WTC11 (cell line): ENCODE measurements around the gene SMARCA2. TPM values are rescaled to one million over a fixed set of nuclear protein-coding genes. Genes with fewer than 3 reads are reported as not detected.

Experiments
- ATAC-seq: fragments of 200-7000 bp; cut with Tn5 transposase; 2 replicates; pipeline ENCODE4 v1.10.0; 2021; ENCODE audit warnings: mild to moderate bottlenecking, moderate library complexity
- CTCF ChIA-PET: fragments of 300-600 bp; sonication (Branson Sonifier 250); formaldehyde crosslinking; loops from one replicate; lab custom pipeline; 2021; ENCODE audit warnings: antibody characterized with exemption; lab: Charles Lee
- POLR2A ChIA-PET: fragments of 350-600 bp; sonication (Branson Sonifier 250); formaldehyde crosslinking; loops from one replicate; lab custom pipeline; 2021; ENCODE audit warnings: antibody characterized with exemption; lab: Charles Lee
- DNase-seq: peaks from one replicate; pipeline ENCODE4 v3.0.0; 2021; ENCODE audit warnings: low spot score
- H3K27ac Mint-ChIP-seq: 2 replicates; pipeline ENCODE4 v1.8.0; 2021; ENCODE audit warnings: mixed read lengths
- H3K27me3 Mint-ChIP-seq: 2 replicates; pipeline ENCODE4 v1.8.0; 2021; ENCODE audit warnings: low read depth, mild to moderate bottlenecking, moderate library complexity, mixed read lengths
- H3K36me3 Mint-ChIP-seq: 2 replicates; pipeline ENCODE4 v1.8.0; 2021; ENCODE audit warnings: mixed read lengths
- H3K4me1 Mint-ChIP-seq: 2 replicates; pipeline ENCODE4 v1.8.0; 2022; ENCODE audit warnings: mixed read lengths
- H3K4me3 Mint-ChIP-seq: 2 replicates; pipeline ENCODE4 v1.8.0; 2021; ENCODE audit warnings: mild to moderate bottlenecking, moderate library complexity, mixed read lengths
- H3K9me3 Mint-ChIP-seq: 2 replicates; pipeline ENCODE4 v1.8.0; 2021; ENCODE audit warnings: mixed read lengths
- CBFB ChIP-seq: sonication (generic); formaldehyde crosslinking; IDR thresholded peaks from 2 replicates; pipeline ENCODE4 v1.8.1; 2022; ENCODE audit warnings: mild to moderate bottlenecking, low read depth, missing genetic modification reagents
- ELF4 ChIP-seq: sonication (generic); formaldehyde crosslinking; IDR thresholded peaks from 2 replicates; pipeline ENCODE4 v1.8.1; 2022; ENCODE audit warnings: low read depth, mild to moderate bottlenecking, moderate library complexity, missing genetic modification reagents
- ESRRA ChIP-seq: sonication (generic); formaldehyde crosslinking; IDR thresholded peaks from 2 replicates; pipeline ENCODE4 v1.8.1; 2022; ENCODE audit warnings: mild to moderate bottlenecking, missing genetic modification reagents, borderline replicate concordance
- GABPB1 ChIP-seq: sonication (generic); formaldehyde crosslinking; IDR thresholded peaks from 2 replicates; pipeline ENCODE4 v1.8.1; 2023; ENCODE audit warnings: mild to moderate bottlenecking, missing genetic modification reagents
- HMGA2 ChIP-seq: fragments of 250-450 bp; sonication (Bioruptor Pico); IDR thresholded peaks from 2 replicates; pipeline ENCODE4 v1.4.0; 2021; ENCODE audit warnings: mild to moderate bottlenecking, moderate library complexity
- MXD4 ChIP-seq: fragments of 250-450 bp; sonication (Bioruptor Pico); IDR thresholded peaks from 2 replicates; pipeline ENCODE4 v1.8.0; 2021; ENCODE audit warnings: mild to moderate bottlenecking, moderate library complexity, borderline replicate concordance
- SMAD4 ChIP-seq: sonication (generic); formaldehyde crosslinking; IDR thresholded peaks from 2 replicates; pipeline ENCODE4 v1.8.0; 2022; ENCODE audit warnings: mild to moderate bottlenecking, missing genetic modification reagents
- TCF7 ChIP-seq: sonication (generic); formaldehyde crosslinking; IDR thresholded peaks from 2 replicates; pipeline ENCODE4 v1.8.0; 2022; ENCODE audit warnings: mild to moderate bottlenecking, low read depth, missing genetic modification reagents, moderate library complexity
- ZBTB21 ChIP-seq: sonication (generic); formaldehyde crosslinking; IDR thresholded peaks from 2 replicates; pipeline ENCODE4 v1.8.1; 2023; ENCODE audit warnings: mild to moderate bottlenecking, missing genetic modification reagents, borderline replicate concordance
- ZNF138 ChIP-seq: sonication (generic); formaldehyde crosslinking; conservative IDR thresholded peaks from 2 replicates; pipeline ENCODE4 v1.8.1; 2022; ENCODE audit warnings: mild to moderate bottlenecking, moderate library complexity, missing genetic modification reagents
- ZNF263 ChIP-seq: sonication (generic); formaldehyde crosslinking; IDR thresholded peaks from 2 replicates; pipeline ENCODE4 v1.8.1; 2022; ENCODE audit warnings: low read depth, mild to moderate bottlenecking, moderate library complexity, missing genetic modification reagents
- ZNF317 ChIP-seq: sonication (generic); formaldehyde crosslinking; IDR thresholded peaks from 2 replicates; pipeline ENCODE4 v1.8.1; 2023; ENCODE audit warnings: low read depth, mild to moderate bottlenecking, moderate library complexity, missing genetic modification reagents, borderline replicate concordance
- total RNA-seq: library from RNA; stranded (reverse); gene quantifications from 3 replicates; pipeline ENCODE4 v1.2.3, GENCODE V29; 2021
- TF ChIP-seq, protein P1 (sequence below): sonication (generic); formaldehyde crosslinking; IDR thresholded peaks from 2 replicates; pipeline ENCODE4 v1.8.0; 2022; ENCODE audit warnings: mild to moderate bottlenecking, missing genetic modification reagents
- TF ChIP-seq, protein P2 (sequence below): sonication (generic); formaldehyde crosslinking; IDR thresholded peaks from 2 replicates; pipeline ENCODE4 v1.8.1; 2022; ENCODE audit warnings: low read depth, missing genetic modification reagents, borderline replicate concordance
- TF ChIP-seq, protein P3 (sequence below): sonication (generic); formaldehyde crosslinking; IDR thresholded peaks from 2 replicates; pipeline ENCODE4 v1.8.1; 2023; ENCODE audit warnings: mild to moderate bottlenecking, missing genetic modification reagents, moderate library complexity
- TF ChIP-seq, protein P4 (sequence below): sonication (generic); formaldehyde crosslinking; IDR thresholded peaks from 2 replicates; pipeline ENCODE4 v1.8.1; 2023; ENCODE audit warnings: mild to moderate bottlenecking, missing genetic modification reagents, moderate library complexity
- TF ChIP-seq, protein P5 (sequence below): sonication (generic); formaldehyde crosslinking; IDR thresholded peaks from 2 replicates; pipeline ENCODE4 v1.8.0; 2022; ENCODE audit warnings: mild to moderate bottlenecking, missing genetic modification reagents
- TF ChIP-seq, protein P6 (sequence below): sonication (generic); formaldehyde crosslinking; IDR thresholded peaks from 2 replicates; pipeline ENCODE4 v1.8.1; 2022; ENCODE audit warnings: mild to moderate bottlenecking, missing genetic modification reagents, moderate library complexity, borderline replicate concordance
- TF ChIP-seq, protein P7 (sequence below): sonication (generic); formaldehyde crosslinking; IDR thresholded peaks from 2 replicates; pipeline ENCODE4 v1.8.1; 2022; ENCODE audit warnings: mild to moderate bottlenecking, moderate library complexity, missing genetic modification reagents

Gene SMARCA2
- total RNA-seq, 1 experiment from 2014 or later: 20.3 TPM

DNA sequence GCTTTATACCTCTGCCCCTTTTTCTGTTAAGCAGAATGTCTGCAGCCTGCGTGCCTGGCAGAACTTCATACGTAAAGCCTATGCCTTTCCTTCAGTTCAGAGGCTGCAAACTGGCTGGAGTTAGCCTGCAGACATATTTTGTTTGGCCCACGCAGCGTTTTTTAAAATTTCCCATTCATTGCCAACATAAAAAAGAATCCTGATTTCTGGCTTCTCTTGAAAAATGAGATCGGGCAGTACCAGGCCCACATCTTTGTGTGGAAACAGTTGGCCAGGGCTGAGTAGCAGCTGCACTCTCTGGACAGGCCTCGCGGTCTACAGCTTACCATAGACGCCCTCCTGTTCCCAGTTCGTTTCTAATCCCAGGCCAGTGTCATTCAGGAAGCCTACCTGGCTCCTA is 104.4 kb downstream of the SMARCA2 start (continued):
- TF ChIP-seq, protein P1, sequence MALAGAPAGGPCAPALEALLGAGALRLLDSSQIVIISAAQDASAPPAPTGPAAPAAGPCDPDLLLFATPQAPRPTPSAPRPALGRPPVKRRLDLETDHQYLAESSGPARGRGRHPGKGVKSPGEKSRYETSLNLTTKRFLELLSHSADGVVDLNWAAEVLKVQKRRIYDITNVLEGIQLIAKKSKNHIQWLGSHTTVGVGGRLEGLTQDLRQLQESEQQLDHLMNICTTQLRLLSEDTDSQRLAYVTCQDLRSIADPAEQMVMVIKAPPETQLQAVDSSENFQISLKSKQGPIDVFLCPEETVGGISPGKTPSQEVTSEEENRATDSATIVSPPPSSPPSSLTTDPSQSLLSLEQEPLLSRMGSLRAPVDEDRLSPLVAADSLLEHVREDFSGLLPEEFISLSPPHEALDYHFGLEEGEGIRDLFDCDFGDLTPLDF: no peak
- no peak for TF ChIP-seq ELF4 (CRISPR knock-in tag)
- TF ChIP-seq, all 79 proteins: peak for 0

DNA sequence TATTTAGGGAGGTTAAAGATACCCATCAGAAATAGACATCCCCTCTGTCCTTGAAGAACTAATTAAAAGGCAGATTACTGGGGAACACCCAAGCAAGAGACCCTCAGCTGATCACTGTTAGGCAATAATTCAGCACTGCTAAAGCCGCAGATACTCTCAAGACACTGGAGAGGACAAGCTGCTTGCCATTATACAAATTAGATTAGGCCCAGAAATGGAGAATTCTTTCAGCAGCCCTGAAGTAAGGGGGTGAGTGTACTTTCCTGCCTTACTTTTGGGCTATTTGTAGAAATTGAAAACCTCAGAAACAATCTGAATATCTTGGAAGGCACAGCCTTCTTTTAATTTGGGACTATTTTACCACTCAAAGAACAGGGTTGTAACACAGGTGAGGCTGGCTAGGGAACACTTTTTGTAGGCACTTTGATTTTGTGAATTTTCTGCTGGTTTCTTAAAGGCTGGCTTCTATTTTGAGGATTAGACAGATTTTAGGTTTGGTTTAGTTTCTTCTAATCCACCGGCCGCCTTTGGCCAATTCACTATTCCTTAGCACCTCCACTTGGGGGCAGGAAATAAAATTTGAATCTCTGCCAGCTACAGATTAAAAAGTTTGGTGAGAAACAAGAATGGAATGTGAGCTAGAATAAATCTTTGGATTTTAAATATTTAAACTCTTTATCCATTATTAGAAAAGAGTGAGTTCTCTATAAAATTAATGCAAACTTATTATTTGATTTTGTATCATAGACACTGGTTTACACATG is 106.0 kb downstream of the SMARCA2 start:
- DNase-seq (no peak), ATAC-seq (no peak)
- Mint-ChIP-seq H3K27ac (no peak overlapping the region), H3K4me3 (no peak overlapping the region), H3K27me3 (no peaks in the 10 kb centered on the region; the same call in 1 of the 2 replicates), H3K36me3 (no peaks in the 10 kb centered on the region), H3K9me3 (no peaks in the 10 kb centered on the region), H3K4me1 (no peaks in the 10 kb centered on the region)
- TF ChIP-seq ZNF138 (CRISPR knock-in tag): no peak
- TF ChIP-seq TCF7: no peak
- ChIA-PET CTCF (interaction anchor here (0.9 to 1.5 kb wide), 4 partner anchors 11 to 202 kb away, joined by 3 to 7 read pairs (median 4); no protein-coding TSS in a partner anchor), POLR2A (no interaction called here)

DNA sequence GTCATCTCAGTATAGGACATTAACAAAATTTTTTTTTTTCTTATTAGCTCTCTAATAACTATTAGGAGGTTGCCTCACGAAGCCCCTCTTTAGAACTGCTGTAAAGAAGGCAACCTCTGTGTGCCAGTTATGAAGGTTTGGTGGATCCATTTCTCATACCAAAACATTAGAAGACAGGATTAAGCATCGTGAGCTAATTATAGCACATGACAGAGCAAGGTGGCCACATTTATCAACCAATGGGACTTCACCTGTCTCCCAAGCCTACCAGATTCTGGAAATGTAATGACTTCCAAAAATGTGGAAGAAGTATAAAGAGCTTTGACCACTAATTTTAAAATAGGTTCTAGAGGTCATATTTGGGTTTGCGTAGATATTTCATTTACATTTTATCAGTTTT is 107.2 kb downstream of the SMARCA2 start:
- no peak overlapping the region for H3K27ac Mint-ChIP-seq
- no peak for DNase-seq
- H3K36me3 Mint-ChIP-seq: no peaks in the 10 kb centered on the region
- no peak overlapping the region for H3K4me3 Mint-ChIP-seq
- H3K27me3 Mint-ChIP-seq: no peaks in the 10 kb centered on the region; the same call in 1 of the 2 replicates
- no peaks in the 10 kb centered on the region for H3K9me3 Mint-ChIP-seq
- CTCF ChIA-PET: interaction anchor here (1.4 to 1.5 kb wide), 2 partner anchors 10 to 203 kb away, joined by 5 to 7 read pairs; no protein-coding TSS in a partner anchor
- H3K4me1 Mint-ChIP-seq: no peaks in the 10 kb centered on the region
- TF ChIP-seq ZNF317: no peak
- TF ChIP-seq, protein P2, sequence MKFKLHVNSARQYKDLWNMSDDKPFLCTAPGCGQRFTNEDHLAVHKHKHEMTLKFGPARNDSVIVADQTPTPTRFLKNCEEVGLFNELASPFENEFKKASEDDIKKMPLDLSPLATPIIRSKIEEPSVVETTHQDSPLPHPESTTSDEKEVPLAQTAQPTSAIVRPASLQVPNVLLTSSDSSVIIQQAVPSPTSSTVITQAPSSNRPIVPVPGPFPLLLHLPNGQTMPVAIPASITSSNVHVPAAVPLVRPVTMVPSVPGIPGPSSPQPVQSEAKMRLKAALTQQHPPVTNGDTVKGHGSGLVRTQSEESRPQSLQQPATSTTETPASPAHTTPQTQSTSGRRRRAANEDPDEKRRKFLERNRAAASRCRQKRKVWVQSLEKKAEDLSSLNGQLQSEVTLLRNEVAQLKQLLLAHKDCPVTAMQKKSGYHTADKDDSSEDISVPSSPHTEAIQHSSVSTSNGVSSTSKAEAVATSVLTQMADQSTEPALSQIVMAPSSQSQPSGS: no peak
- no peak for TF ChIP-seq ESRRA
- TF ChIP-seq, protein P3, sequence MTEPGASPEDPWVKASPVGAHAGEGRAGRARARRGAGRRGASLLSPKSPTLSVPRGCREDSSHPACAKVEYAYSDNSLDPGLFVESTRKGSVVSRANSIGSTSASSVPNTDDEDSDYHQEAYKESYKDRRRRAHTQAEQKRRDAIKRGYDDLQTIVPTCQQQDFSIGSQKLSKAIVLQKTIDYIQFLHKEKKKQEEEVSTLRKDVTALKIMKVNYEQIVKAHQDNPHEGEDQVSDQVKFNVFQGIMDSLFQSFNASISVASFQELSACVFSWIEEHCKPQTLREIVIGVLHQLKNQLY (CRISPR knock-in tag): no peak
- no peak for TF ChIP-seq ELF4 (CRISPR knock-in tag)
- TF ChIP-seq, protein P4, sequence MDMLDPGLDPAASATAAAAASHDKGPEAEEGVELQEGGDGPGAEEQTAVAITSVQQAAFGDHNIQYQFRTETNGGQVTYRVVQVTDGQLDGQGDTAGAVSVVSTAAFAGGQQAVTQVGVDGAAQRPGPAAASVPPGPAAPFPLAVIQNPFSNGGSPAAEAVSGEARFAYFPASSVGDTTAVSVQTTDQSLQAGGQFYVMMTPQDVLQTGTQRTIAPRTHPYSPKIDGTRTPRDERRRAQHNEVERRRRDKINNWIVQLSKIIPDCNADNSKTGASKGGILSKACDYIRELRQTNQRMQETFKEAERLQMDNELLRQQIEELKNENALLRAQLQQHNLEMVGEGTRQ (CRISPR knock-in tag): no peak
- no peak for TF ChIP-seq ZNF263
- TF ChIP-seq ZBTB21: no peak
- TF ChIP-seq, protein P5, sequence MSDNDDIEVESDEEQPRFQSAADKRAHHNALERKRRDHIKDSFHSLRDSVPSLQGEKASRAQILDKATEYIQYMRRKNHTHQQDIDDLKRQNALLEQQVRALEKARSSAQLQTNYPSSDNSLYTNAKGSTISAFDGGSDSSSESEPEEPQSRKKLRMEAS (CRISPR knock-in tag): no peak
- TF ChIP-seq MXD4 (CRISPR knock-in tag): no peak
- TF ChIP-seq CBFB: no peak
- no peak for TF ChIP-seq GABPB1
- TF ChIP-seq HMGA2: no peak
- TF ChIP-seq, protein P6, sequence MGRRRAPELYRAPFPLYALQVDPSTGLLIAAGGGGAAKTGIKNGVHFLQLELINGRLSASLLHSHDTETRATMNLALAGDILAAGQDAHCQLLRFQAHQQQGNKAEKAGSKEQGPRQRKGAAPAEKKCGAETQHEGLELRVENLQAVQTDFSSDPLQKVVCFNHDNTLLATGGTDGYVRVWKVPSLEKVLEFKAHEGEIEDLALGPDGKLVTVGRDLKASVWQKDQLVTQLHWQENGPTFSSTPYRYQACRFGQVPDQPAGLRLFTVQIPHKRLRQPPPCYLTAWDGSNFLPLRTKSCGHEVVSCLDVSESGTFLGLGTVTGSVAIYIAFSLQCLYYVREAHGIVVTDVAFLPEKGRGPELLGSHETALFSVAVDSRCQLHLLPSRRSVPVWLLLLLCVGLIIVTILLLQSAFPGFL (CRISPR knock-in tag): no peak
- TF ChIP-seq, protein P7, sequence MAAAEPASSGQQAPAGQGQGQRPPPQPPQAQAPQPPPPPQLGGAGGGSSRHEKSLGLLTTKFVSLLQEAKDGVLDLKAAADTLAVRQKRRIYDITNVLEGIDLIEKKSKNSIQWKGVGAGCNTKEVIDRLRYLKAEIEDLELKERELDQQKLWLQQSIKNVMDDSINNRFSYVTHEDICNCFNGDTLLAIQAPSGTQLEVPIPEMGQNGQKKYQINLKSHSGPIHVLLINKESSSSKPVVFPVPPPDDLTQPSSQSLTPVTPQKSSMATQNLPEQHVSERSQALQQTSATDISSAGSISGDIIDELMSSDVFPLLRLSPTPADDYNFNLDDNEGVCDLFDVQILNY (CRISPR knock-in tag): no peak
- TF ChIP-seq SMAD4: no peak
- TF ChIP-seq, all 79 proteins: peak for 0
- POLR2A ChIA-PET: no interaction called here
- no peak for ATAC-seq
